Tibial artery (tissue), 4 donors: ENCODE data around the gene EPN1.

Experiments used
- DNase-seq, 2 donors: peaks; one replicate each; pipeline ENCODE4 v3.0.0-alpha.2; 2019
- H3K27ac ChIP-seq, 2 donors: fragments of 200-600 bp; sonication (generic) in 1 of 2; 1 replicate in 1 of 2; 2 replicates in 1 of 2; pipeline ENCODE4 v1.5.1; 2018 to 2019; ENCODE audit warnings: mild to moderate bottlenecking in 1 of 2
- H3K27me3 ChIP-seq, 2 donors: fragments of 200-600 bp; sonication (generic) in 1 of 2; one replicate each; pipeline versions ENCODE4 v1.5.1 to v1.6.0; 2016 to 2019
- H3K36me3 ChIP-seq, 3 donors: fragments of 200-600 bp; sonication (generic) in 2 of 3; one replicate each; pipeline ENCODE4 v1.5.1; 2016 to 2019; ENCODE audit warnings: mild to moderate bottlenecking in 2 of 3
- H3K4me1 ChIP-seq, 4 donors: fragments of 200-600 bp; sonication (generic) in 2 of 4; 1 replicate in 3 of 4; 2 replicates in 1 of 4; pipeline ENCODE4 v1.5.1; 2016 to 2019
- H3K4me3 ChIP-seq, 2 donors: fragments of 200-600 bp; sonication (generic) in 1 of 2; 1 replicate in 1 of 2; 2 replicates in 1 of 2; pipeline ENCODE4 v1.5.1; 2018 to 2019; ENCODE audit warnings: mild to moderate bottlenecking in 2 of 2
- H3K9me3 ChIP-seq, 3 donors: fragments of 200-600 bp; sonication (generic) in 1 of 3; one replicate each; pipeline ENCODE4 v1.5.1; 2016 to 2019
- CTCF ChIP-seq, 2 experiments: fragments of 200-600 bp in 1 of 2; fragments of 450-650 bp in 1 of 2; IDR thresholded peaks; one replicate each; pipeline ENCODE4 v1.5.1; 2017 to 2019; ENCODE audit warnings: antibody characterized with exemption in 2 of 2, mild to moderate bottlenecking in 1 of 2, moderate library complexity in 1 of 2
- intact Hi-C: fragments of 100-400 bp; cut with DNase I; formaldehyde crosslinking; loops from one replicate; pipeline ENCODE4 v1.15.0; 2023; ENCODE audit warnings: low total_unique reads

The EPN1 gene

GRCh38 chr19:55643887-55644176, 31.2 kb upstream of the EPN1 start:
- Histone ChIP-seq H3K4me1 (peaks cover 0 to 79% (median 56%) of the 10 kb centered on the region in 4 donors), H3K4me3 (peak overlapping the region; percentile 86 to 92), H3K27ac (peak overlapping the region; percentile 92 to 95), H3K9me3 (no peaks in the 10 kb centered on the region), H3K27me3 (no peaks in the 10 kb centered on the region), H3K36me3 (peaks cover 0 to 15% (median 10%) of the 10 kb centered on the region in 3 donors)
- DNase-seq: no peak
- intact Hi-C loops: no loop called here
- no peak for TF ChIP-seq CTCF (IDR thresholded peaks at IDR 0.05)

GRCh38 chr19:55644191-55644833, 30.7 kb upstream of the EPN1 start:
- H3K9me3 ChIP-seq: no peaks in the 10 kb centered on the region
- peak overlapping the region; percentile 86 to 92 for H3K4me3 ChIP-seq
- no peaks in the 10 kb centered on the region for H3K27me3 ChIP-seq
- H3K27ac ChIP-seq: peak overlapping the region; percentile 92 to 95
- H3K4me1 ChIP-seq: peaks cover 0 to 80% (median 57%) of the 10 kb centered on the region in 4 donors
- H3K36me3 ChIP-seq: peaks cover 0 to 15% (median 10%) of the 10 kb centered on the region in 3 donors
- intact Hi-C loops: no loop called here
- no peak for DNase-seq
- TF ChIP-seq CTCF (IDR thresholded peaks at IDR 0.05): no peak

GRCh38 chr19:55644842-55645511, 30.0 kb upstream of the EPN1 start:
- intact Hi-C loops: no loop called here
- Histone ChIP-seq H3K36me3 (peaks cover 0 to 15% (median 10%) of the 10 kb centered on the region in 3 donors), H3K4me3 (peak overlapping the region in 1 of 2 donors; percentile 92), H3K27me3 (no peaks in the 10 kb centered on the region), H3K4me1 (peaks cover 0 to 77% (median 53%) of the 10 kb centered on the region in 4 donors), H3K9me3 (no peaks in the 10 kb centered on the region), H3K27ac (no peak overlapping the region)
- no peak for DNase-seq
- TF ChIP-seq CTCF (IDR thresholded peaks at IDR 0.05): no peak

GRCh38 chr19:55645512-55645881, 29.5 kb upstream of the EPN1 start:
- Histone ChIP-seq H3K27ac (no peak overlapping the region), H3K4me1 (peaks cover 0 to 72% (median 48%) of the 10 kb centered on the region in 4 donors), H3K36me3 (peaks cover 0 to 15% (median 10%) of the 10 kb centered on the region in 3 donors), H3K27me3 (no peaks in the 10 kb centered on the region), H3K9me3 (no peaks in the 10 kb centered on the region), H3K4me3 (no peak overlapping the region)
- DNase-seq: no peak
- TF ChIP-seq CTCF (IDR thresholded peaks at IDR 0.05): no peak
- intact Hi-C loops: no loop called here

- no peak for DNase-seq
- Histone ChIP-seq H3K4me1 (peaks cover 0 to 60% (median 40%) of the 10 kb centered on the region in 4 donors), H3K36me3 (peaks cover 0 to 19% (median 10%) of the 10 kb centered on the region in 3 donors), H3K9me3 (no peaks in the 10 kb centered on the region), H3K4me3 (peak overlapping the region; percentile 71 to 79), H3K27ac (peak overlapping the region; percentile 78 to 80), H3K27me3 (no peaks in the 10 kb centered on the region)
- TF ChIP-seq CTCF (IDR thresholded peaks at IDR 0.05): no peak
- intact Hi-C loops: no loop called here
These were observed 27.9 kb upstream of the EPN1 start for GRCh38 chr19:55646889-55647731.
